K562 (cell line): ENCODE measurements around the gene EPM2A. TPM values are rescaled to one million over a fixed set of nuclear protein-coding genes. Genes with fewer than 3 reads are reported as not detected.

Source experiments
- ATAC-seq: fragments of 200-7000 bp; cut with Tn5 transposase; 3 replicates; pipeline ENCODE4 v1.9.1; 2020; ENCODE audit warnings: moderate library complexity
- BruUV-seq: library from RNA; stranded (reverse); fragments of 400-500 nt; replicated peaks from 2 replicates; lab custom pipeline; 2021; lab: Mats Ljungman, UMichigan
- CTCF ChIA-PET: fragments of 300-600 bp; formaldehyde crosslinking; extraction: SDS; loops from one replicate; lab custom pipeline; 2021; ENCODE audit warnings: low intra/inter-chr PET ratio; lab: Yijun Ruan, JAX
- POLR2A ChIA-PET: fragments of 300-600, 350-650 bp; sonication (Branson Sonifier 250); formaldehyde crosslinking; extraction: SDS; loops from one replicate; lab custom pipeline; 2021; ENCODE audit warnings: antibody characterized with exemption, inconsistent platforms; lab: Yijun Ruan, JAX
- DNase-seq, 4 experiments: peaks; one replicate each; pipeline versions ENCODE4 v3.0.0 to v3.0.0-alpha.2; 2011 to 2018; ENCODE audit warnings: low spot score in 3 of 4, mixed read lengths in 3 of 4; ENCODE audit errors: extremely low read depth in 1 of 4
- FAIRE-seq: peaks from 2 replicates; lab custom pipeline; 2011; peaks lifted over from hg19 to GRCh38; lab: Jason Lieb, UNC
- H2AFZ ChIP-seq: 2 replicates; pipeline ENCODE4 v1.6.0; 2011; ENCODE audit warnings: low read depth, low read length, control low read depth, inconsistent platforms
- H3K27ac ChIP-seq: fragments of 200-600 bp; 3 replicates; pipeline ENCODE4 v1.8.0; 2011; ENCODE audit warnings: low read depth, mild to moderate bottlenecking, control low read depth, inconsistent platforms, low read length, moderate library complexity, mixed read lengths; ENCODE audit errors: extremely low read depth
- H3K27me3 ChIP-seq, 2 experiments: fragments of 300-600 bp in 1 of 2; 2 replicates in 1 of 2; 3 replicates in 1 of 2; pipeline versions ENCODE4 v1.6.0 to v1.8.0; 2011; ENCODE audit warnings: inconsistent platforms in 2 of 2, low read length in 2 of 2, mild to moderate bottlenecking in 1 of 2, mixed read lengths in 1 of 2, moderate library complexity in 1 of 2; ENCODE audit not compliant: control insufficient read depth in 2 of 2, insufficient read depth in 2 of 2
- H3K36me3 ChIP-seq: fragments of 300-600 bp; 3 replicates; pipeline ENCODE4 v1.8.0; 2011; ENCODE audit warnings: mild to moderate bottlenecking, low read length, inconsistent platforms; ENCODE audit not compliant: control insufficient read depth, insufficient read depth
- H3K4me1 ChIP-seq, 2 experiments: fragments of 200-600 bp in 1 of 2; replicated peaks in 1 of 2; 2 replicates in 1 of 2; 3 replicates in 1 of 2; pipeline versions ENCODE4 v1.5.1 to v1.8.0; 2011; ENCODE audit warnings: inconsistent platforms in 2 of 2, low read length in 2 of 2, mild to moderate bottlenecking in 1 of 2, mixed read lengths in 1 of 2, moderate library complexity in 1 of 2; ENCODE audit not compliant: control insufficient read depth in 2 of 2, insufficient read depth in 2 of 2
- H3K4me2 ChIP-seq: 2 replicates; pipeline ENCODE4 v1.6.1; 2011; ENCODE audit warnings: low read length, control low read depth, inconsistent platforms, mixed read lengths; ENCODE audit not compliant: insufficient read depth
- H3K4me3 ChIP-seq: fragments of 200-600 bp; sonication (generic), shearing (Covaris generic); 2 replicates; pipeline ENCODE4 v1.5.1; 2016; ENCODE audit warnings: control low read depth, inconsistent platforms
- H3K79me2 ChIP-seq: fragments of 200-600 bp; 3 replicates; pipeline ENCODE4 v1.8.0; 2011; ENCODE audit warnings: low read length, inconsistent platforms; ENCODE audit not compliant: control insufficient read depth, insufficient read depth
- H3K9ac ChIP-seq, 2 experiments: 2 replicates each; pipeline versions ENCODE4 v1.6.0 to v1.6.1; 2011; ENCODE audit warnings: low read depth in 2 of 2, low read length in 2 of 2, control low read depth in 1 of 2, inconsistent platforms in 1 of 2, mild to moderate bottlenecking in 1 of 2, mixed read lengths in 1 of 2; ENCODE audit not compliant: insufficient read depth in 1 of 2
- H3K9me1 ChIP-seq: one replicate; pipeline ENCODE4 v1.6.0; 2011; ENCODE audit warnings: inconsistent platforms, mild to moderate bottlenecking, low read length, moderate library complexity; ENCODE audit not compliant: control insufficient read depth, insufficient read depth
- H3K9me3 ChIP-seq: replicated peaks from 2 replicates; pipeline ENCODE4 v1.5.1; 2011; ENCODE audit warnings: low read depth, low read length, inconsistent platforms; ENCODE audit not compliant: control insufficient read depth, insufficient read depth
- H4K20me1 ChIP-seq: replicated peaks from 2 replicates; pipeline ENCODE4 v1.6.1; 2011; ENCODE audit warnings: low read length, inconsistent platforms, mixed read lengths; ENCODE audit not compliant: control insufficient read depth, insufficient read depth
- KLF16 ChIP-seq: IDR thresholded peaks from 2 replicates; pipeline ENCODE4 v1.6.1; 2016; ENCODE audit warnings: antibody characterized with exemption
- NFIC ChIP-seq: fragments of 450-650 bp; IDR thresholded peaks from 2 replicates; pipeline ENCODE4 v1.6.1; 2017; ENCODE audit warnings: mild to moderate bottlenecking, inconsistent platforms
- RAD21 ChIP-seq, 2 experiments: fragments of 250-450 bp in 1 of 2; fragments of 450-650 bp in 1 of 2; sonication (Bioruptor Pico) in 1 of 2; formaldehyde crosslinking in 1 of 2; IDR thresholded peaks in 1 of 2; conservative IDR thresholded peaks in 1 of 2; 2 replicates each; pipeline versions ENCODE4 v1.4.0 to v1.8.0; 2020 to 2022; ENCODE audit warnings: mild to moderate bottlenecking in 2 of 2, moderate library complexity in 1 of 2
- WGBS: fragments of 100-300 bp; shearing (Covaris generic); methylation state at CpG from one replicate; pipeline ENCODE4 v1.1.6; 2016; ENCODE audit warnings: low coverage, mixed read lengths; ENCODE audit not compliant: insufficient coverage; ENCODE audit errors: missing lambda C conversion rate; 5-methylcytosine and 5-hydroxymethylcytosine counted together
- in situ Hi-C: fragments of 300-500 bp; cut with MboI; formaldehyde crosslinking; loops from 4 replicates; pipeline ENCODE4 v1.15.0; 2018; ENCODE audit warnings: inconsistent platforms, mixed read lengths
- intact Hi-C: fragments of 100-400 bp; cut with micrococcal nuclease; formaldehyde crosslinking; loops from 2 replicates; pipeline ENCODE4 v1.14.2; 2022
- polyA plus RNA-seq, 8 experiments: library from polyadenylated mRNA; depleted of rRNA in 4 of 8; stranded (reverse) in 5 of 8; unstranded in 3 of 8; fragments of >200 nt; fragmentation: Nextera tagmentation in 2 of 8; fragmentation: Illumina TruSeq in 1 of 8; extraction: Ambion mirVana in 2 of 8; extraction: Trizol in 1 of 8; gene quantifications; 2 replicates each; pipeline versions ENCODE4 v1.2.1 to v1.2.3, GENCODE V29; 2011 to 2014; ENCODE audit warnings: inconsistent platforms in 1 of 8, missing spikeins in 1 of 8
- total RNA-seq, 7 experiments: library from RNA; depleted of rRNA in 6 of 7; stranded (reverse); fragments of >200 nt in 6 of 7; fragmentation: Illumina TruSeq in 2 of 7; extraction: Trizol in 2 of 7; gene quantifications; 2 replicates each; pipeline versions ENCODE4 v1.2.1 to v1.2.3, GENCODE V29; 2011 to 2021; ENCODE audit warnings: low replicate concordance in 1 of 7
- TF ChIP-seq, protein P1 (sequence below), 3 experiments: IDR thresholded peaks in 2 of 3; conservative IDR thresholded peaks in 1 of 3; 2 replicates each; pipeline ENCODE4 v1.5.1; 2011 to 2012; ENCODE audit warnings: low read length in 3 of 3, mild to moderate bottlenecking in 3 of 3, control low read depth in 2 of 3, improper control_type of control experiment in 1 of 3, inconsistent platforms in 1 of 3, low read depth in 1 of 3, mixed read lengths in 1 of 3, moderate library complexity in 1 of 3; ENCODE audit not compliant: insufficient read depth in 2 of 3
- TF ChIP-seq, protein P2 (sequence below): sonication (generic); formaldehyde crosslinking; IDR thresholded peaks from 2 replicates; pipeline ENCODE4 v1.8.0; 2022; ENCODE audit warnings: missing genetic modification reagents, mild to moderate bottlenecking, borderline replicate concordance
- TF ChIP-seq, protein P3 (sequence below): IDR thresholded peaks from 2 replicates; pipeline ENCODE4 v1.6.1; 2012; ENCODE audit warnings: low read depth, low read length, improper control_type of control experiment, borderline replicate concordance
- TF ChIP-seq, protein P4 (sequence below): fragments of 450-650 bp; formaldehyde crosslinking; IDR thresholded peaks from 2 replicates; pipeline ENCODE4 v1.4.0; 2020; ENCODE audit warnings: mild to moderate bottlenecking, moderate library complexity

EPM2A gene
- total and polyA plus RNA-seq, 9 of the 15 experiments (the other 6 are each of a cell fraction or from before 2014, with no cell fraction given) = 0.35 to 5.3 (median 2.5) TPM

DNA sequence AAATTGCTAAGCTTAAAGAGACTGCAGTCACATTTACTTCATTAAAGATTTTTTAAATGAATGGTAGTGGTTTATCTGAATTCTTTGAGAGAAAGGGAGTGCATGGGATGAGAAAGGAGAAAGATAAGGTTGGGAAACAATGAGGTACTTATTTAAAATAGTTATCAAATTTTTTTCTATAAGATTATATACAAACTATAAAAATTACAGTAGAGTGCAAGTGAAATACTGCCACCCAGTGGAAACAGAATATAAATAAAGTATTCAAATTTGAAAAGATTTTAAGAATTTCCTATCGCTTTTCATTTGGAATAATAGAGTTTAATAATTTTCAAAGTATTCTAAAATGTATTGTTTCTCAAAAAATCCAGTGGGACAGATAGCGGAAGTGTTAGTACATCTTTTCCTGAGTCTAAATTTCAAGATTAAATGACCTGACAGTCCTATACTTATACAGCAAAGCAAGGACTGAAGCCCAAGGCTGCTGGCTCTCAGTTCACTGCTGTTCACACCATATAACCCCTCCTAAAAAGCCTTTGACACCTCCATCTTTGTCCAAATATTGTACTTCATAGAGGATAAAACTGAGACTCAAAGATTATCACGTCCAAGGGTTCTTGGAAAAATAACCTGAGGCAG lies 31.1 kb downstream of the EPM2A start:
- no peaks in the 10 kb centered on the region for H4K20me1 ChIP-seq
- DNase-seq (peak in 2 of 4 experiments; percentile 11 to 16), ATAC-seq (no peak), FAIRE-seq (no peak)
- H3K27ac ChIP-seq = no peak overlapping the region
- no peak overlapping the region for H3K9ac ChIP-seq
- CTCF ChIA-PET = interaction anchor here (0.6 to 1.0 kb wide), 2 partner anchors 57 to 1119 kb away, joined by 3 read pairs; no protein-coding TSS in a partner anchor
- H3K9me3 ChIP-seq = no peaks in the 10 kb centered on the region
- in situ Hi-C loops = no loop called here
- H3K4me3 ChIP-seq = no peak overlapping the region
- WGBS = 7% methylated on average over 3 of the region's 3 CpGs
- H3K4me2 ChIP-seq = no peak overlapping the region
- H3K9me1 ChIP-seq = no peaks in the 10 kb centered on the region
- TF ChIP-seq, protein P1, sequence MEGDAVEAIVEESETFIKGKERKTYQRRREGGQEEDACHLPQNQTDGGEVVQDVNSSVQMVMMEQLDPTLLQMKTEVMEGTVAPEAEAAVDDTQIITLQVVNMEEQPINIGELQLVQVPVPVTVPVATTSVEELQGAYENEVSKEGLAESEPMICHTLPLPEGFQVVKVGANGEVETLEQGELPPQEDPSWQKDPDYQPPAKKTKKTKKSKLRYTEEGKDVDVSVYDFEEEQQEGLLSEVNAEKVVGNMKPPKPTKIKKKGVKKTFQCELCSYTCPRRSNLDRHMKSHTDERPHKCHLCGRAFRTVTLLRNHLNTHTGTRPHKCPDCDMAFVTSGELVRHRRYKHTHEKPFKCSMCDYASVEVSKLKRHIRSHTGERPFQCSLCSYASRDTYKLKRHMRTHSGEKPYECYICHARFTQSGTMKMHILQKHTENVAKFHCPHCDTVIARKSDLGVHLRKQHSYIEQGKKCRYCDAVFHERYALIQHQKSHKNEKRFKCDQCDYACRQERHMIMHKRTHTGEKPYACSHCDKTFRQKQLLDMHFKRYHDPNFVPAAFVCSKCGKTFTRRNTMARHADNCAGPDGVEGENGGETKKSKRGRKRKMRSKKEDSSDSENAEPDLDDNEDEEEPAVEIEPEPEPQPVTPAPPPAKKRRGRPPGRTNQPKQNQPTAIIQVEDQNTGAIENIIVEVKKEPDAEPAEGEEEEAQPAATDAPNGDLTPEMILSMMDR (IDR thresholded peaks at IDR 0.05 in 2 of 3, conservative IDR thresholded peaks at IDR 0.05 in 1 of 3; ENCODE audit: insufficient read depth in 2 of 3, low read depth in 1 of 3, low read length in 3 of 3) = peak in 2 of 3 experiments; percentile 20 to 61; a peak in 3 of 6 replicates
- TF ChIP-seq, protein P2, sequence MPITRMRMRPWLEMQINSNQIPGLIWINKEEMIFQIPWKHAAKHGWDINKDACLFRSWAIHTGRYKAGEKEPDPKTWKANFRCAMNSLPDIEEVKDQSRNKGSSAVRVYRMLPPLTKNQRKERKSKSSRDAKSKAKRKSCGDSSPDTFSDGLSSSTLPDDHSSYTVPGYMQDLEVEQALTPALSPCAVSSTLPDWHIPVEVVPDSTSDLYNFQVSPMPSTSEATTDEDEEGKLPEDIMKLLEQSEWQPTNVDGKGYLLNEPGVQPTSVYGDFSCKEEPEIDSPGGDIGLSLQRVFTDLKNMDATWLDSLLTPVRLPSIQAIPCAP (CRISPR knock-in tag) = no peak
- TF ChIP-seq, protein P3, sequence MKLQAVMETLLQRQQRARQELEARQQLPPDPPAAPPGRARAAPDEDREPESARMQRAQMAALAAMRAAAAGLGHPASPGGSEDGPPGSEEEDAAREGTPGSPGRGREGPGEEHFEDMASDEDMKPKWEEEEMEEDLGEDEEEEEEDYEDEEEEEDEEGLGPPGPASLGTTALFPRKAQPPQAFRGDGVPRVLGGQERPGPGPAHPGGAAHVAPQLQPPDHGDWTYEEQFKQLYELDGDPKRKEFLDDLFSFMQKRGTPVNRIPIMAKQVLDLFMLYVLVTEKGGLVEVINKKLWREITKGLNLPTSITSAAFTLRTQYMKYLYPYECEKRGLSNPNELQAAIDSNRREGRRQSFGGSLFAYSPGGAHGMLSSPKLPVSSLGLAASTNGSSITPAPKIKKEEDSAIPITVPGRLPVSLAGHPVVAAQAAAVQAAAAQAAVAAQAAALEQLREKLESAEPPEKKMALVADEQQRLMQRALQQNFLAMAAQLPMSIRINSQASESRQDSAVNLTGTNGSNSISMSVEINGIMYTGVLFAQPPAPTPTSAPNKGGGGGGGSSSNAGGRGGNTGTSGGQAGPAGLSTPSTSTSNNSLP = 0 out of 2 replicates have a peak, but pooled peaks have one; percentile 58
- TF ChIP-seq, protein P4, sequence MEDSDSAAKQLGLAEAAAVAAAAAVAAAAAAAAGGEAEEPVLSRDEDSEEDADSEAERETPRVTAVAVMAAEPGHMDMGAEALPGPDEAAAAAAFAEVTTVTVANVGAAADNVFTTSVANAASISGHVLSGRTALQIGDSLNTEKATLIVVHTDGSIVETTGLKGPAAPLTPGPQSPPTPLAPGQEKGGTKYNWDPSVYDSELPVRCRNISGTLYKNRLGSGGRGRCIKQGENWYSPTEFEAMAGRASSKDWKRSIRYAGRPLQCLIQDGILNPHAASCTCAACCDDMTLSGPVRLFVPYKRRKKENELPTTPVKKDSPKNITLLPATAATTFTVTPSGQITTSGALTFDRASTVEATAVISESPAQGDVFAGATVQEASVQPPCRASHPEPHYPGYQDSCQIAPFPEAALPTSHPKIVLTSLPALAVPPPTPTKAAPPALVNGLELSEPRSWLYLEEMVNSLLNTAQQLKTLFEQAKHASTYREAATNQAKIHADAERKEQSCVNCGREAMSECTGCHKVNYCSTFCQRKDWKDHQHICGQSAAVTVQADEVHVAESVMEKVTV = peak; percentile 50
- TF ChIP-seq RAD21 (CRISPR knock-in tag; conservative IDR thresholded peaks at IDR 0.05 in 1 of 2, IDR thresholded peaks at IDR 0.05 in 1 of 2) (peak; percentile 31 to 47), NFIC (no peak), KLF16 (peak; percentile 37; the same call in 1 of the 2 replicates)
- intact Hi-C loops = loop anchor here (10.0 kb wide), 1 partner anchor 259 kb away; no protein-coding TSS in a partner anchor
- no peaks in the 10 kb centered on the region for H3K27me3 ChIP-seq
- H2AFZ ChIP-seq = no peak overlapping the region
- H3K36me3 ChIP-seq = no peaks in the 10 kb centered on the region
- no peaks in the 10 kb centered on the region for H3K4me1 ChIP-seq
- no TSS peak for BruUV-seq
- H3K79me2 ChIP-seq = no peaks in the 10 kb centered on the region
- POLR2A ChIA-PET = no interaction called here
